Cardiac muscle cell (in vitro differentiated cells and primary cell): ENCODE measurements around the gene SBSN. TPM values are rescaled to one million over a fixed set of nuclear protein-coding genes. Genes with fewer than 3 reads are reported as not detected.

Experiments
- DNase-seq, 2 donors: peaks; one replicate each; pipeline versions ENCODE4 v3.0.0 to v3.0.0-alpha.2; 2010 to 2017; ENCODE audit warnings: low read depth in 1 of 2, low spot score in 1 of 2
- H3K27ac ChIP-seq: fragments of 200-600 bp; sonication (generic); 2 replicates; pipeline ENCODE4 v1.5.1; 2016
- H3K27me3 ChIP-seq: fragments of 200-600 bp; sonication (generic); 2 replicates; pipeline ENCODE4 v1.6.0; 2016; ENCODE audit warnings: control low read depth
- H3K36me3 ChIP-seq: fragments of 200-600 bp; sonication (generic); 2 replicates; pipeline ENCODE4 v1.5.1; 2016; ENCODE audit warnings: control low read depth
- H3K4me1 ChIP-seq: fragments of 200-600 bp; sonication (generic); 2 replicates; pipeline ENCODE4 v1.8.1; 2017; ENCODE audit warnings: low read depth, mild to moderate bottlenecking, mixed run types
- H3K4me3 ChIP-seq: fragments of 200-600 bp; sonication (generic); 2 replicates; pipeline ENCODE4 v1.5.1; 2016; ENCODE audit warnings: mild to moderate bottlenecking
- H3K9me3 ChIP-seq: fragments of 200-600 bp; sonication (generic); 2 replicates; pipeline ENCODE4 v1.5.1; 2017; ENCODE audit warnings: low read depth, mild to moderate bottlenecking, control low read depth
- polyA plus RNA-seq: library from polyadenylated mRNA; unstranded; fragments of >200 nt; fragmentation: Nextera tagmentation; extraction: Ambion mirVana; gene quantifications from 2 replicates; pipeline ENCODE4 v1.2.1, GENCODE V29; 2016
- total RNA-seq: library from RNA; depleted of rRNA; stranded (reverse); fragments of >200 nt; gene quantifications from 2 replicates; pipeline ENCODE4 v1.2.3, GENCODE V29; 2016
- TF ChIP-seq, protein P1 (sequence below): IDR thresholded peaks from 2 replicates; pipeline ENCODE4 v1.5.1; 2012; ENCODE audit warnings: low read depth, mild to moderate bottlenecking, low read length

Gene SBSN
- total and polyA plus RNA-seq, 2 experiments from 2014 or later: 0.15 TPM; not detected in 1

DNA sequence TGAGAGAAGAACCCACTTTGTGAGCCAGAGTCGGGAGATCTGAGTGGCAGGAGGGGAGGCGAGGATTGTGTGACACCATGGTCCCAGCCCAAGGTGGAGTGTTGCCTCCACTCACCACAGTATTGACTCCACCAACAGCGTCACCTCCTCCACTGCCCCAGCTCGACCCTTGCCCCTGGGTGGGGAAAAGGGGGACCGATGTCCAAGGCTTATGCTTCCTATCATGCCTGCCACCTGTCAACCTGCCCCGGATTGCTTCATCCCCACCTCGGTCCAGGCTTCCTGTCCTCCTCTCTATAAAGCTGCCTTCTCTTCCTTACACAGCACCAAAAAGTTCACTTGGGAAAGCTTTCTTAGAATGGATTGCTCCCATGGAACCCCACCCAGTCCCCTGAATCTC is 22.1 kb downstream of the SBSN start:
- Histone ChIP-seq H3K9me3 (no peaks in the 10 kb centered on the region), H3K36me3 (no peaks in the 10 kb centered on the region), H3K27me3 (no peaks in the 10 kb centered on the region), H3K4me1 (peaks cover 11% of the 10 kb centered on the region), H3K27ac (no peak overlapping the region), H3K4me3 (no peak overlapping the region)
- TF ChIP-seq, protein P1, sequence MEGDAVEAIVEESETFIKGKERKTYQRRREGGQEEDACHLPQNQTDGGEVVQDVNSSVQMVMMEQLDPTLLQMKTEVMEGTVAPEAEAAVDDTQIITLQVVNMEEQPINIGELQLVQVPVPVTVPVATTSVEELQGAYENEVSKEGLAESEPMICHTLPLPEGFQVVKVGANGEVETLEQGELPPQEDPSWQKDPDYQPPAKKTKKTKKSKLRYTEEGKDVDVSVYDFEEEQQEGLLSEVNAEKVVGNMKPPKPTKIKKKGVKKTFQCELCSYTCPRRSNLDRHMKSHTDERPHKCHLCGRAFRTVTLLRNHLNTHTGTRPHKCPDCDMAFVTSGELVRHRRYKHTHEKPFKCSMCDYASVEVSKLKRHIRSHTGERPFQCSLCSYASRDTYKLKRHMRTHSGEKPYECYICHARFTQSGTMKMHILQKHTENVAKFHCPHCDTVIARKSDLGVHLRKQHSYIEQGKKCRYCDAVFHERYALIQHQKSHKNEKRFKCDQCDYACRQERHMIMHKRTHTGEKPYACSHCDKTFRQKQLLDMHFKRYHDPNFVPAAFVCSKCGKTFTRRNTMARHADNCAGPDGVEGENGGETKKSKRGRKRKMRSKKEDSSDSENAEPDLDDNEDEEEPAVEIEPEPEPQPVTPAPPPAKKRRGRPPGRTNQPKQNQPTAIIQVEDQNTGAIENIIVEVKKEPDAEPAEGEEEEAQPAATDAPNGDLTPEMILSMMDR: no peak
- DNase-seq: no peak

GRCh38 chr19:35502751-35503150 is 25.4 kb downstream of the SBSN start:
- Histone ChIP-seq H3K9me3 (no peaks in the 10 kb centered on the region), H3K27me3 (no peaks in the 10 kb centered on the region), H3K4me1 (peaks cover 4% of the 10 kb centered on the region), H3K4me3 (no peak overlapping the region), H3K27ac (peak overlapping the region; percentile 81), H3K36me3 (no peaks in the 10 kb centered on the region)
- DNase-seq: peak in 1 of 2 donors; percentile 45
- TF ChIP-seq, protein P1: no peak

GRCh38 chr19:35501684-35502083 is 26.4 kb downstream of the SBSN start:
- DNase-seq: peak in 1 of 2 donors; percentile 53
- TF ChIP-seq, protein P1: no peak
- H3K27me3 ChIP-seq: no peaks in the 10 kb centered on the region
- H3K36me3 ChIP-seq: no peaks in the 10 kb centered on the region
- no peaks in the 10 kb centered on the region for H3K9me3 ChIP-seq
- H3K4me3 ChIP-seq: no peak overlapping the region
- H3K4me1 ChIP-seq: peaks cover 4% of the 10 kb centered on the region
- H3K27ac ChIP-seq: no peak overlapping the region

DNA sequence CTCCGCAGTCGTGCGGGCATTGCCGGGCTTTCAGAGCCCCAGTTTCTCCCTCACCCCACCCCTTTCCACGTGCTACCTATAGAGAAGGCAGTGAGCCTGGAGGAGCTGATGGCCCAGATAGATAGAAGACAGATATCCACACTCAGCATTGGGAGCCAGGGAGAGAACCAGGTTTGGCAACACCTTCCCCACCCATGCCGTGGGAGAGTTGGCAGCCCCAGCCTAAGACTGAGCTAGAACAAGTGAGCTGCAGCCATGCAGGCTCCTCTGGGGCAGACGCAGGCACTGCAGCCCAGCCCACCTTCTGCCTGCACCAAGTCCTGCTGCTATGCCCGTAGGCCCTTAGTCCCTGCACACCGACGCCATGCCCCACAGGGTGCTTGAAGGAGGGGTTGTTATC is 27.5 kb downstream of the SBSN start:
- TF ChIP-seq, protein P1: no peak

DNA sequence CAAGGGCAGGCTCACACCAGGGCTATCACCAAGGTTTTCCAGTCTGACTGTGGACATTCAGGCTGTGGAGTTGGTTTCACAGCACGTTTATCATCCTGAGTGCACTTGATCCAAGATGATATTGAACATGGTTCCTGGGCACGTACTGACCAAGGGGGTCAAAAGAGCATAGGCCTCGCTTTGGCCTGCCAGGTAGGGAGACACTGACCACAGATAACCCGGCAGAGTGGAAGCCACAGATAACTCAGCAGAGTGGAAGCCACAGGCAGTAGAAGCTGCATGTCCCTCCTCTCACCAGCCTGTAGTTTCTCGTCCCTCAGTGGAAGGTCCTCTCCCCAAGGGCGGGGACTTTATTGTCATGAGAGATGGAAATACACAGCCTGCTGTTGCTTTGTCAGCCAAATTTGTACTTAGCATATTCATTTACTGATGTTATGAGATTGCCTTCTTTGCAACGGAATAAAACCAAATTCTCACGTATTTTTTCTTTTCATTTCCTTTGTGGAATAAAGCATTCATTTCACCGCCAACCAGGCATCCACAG is 29.1 kb downstream of the SBSN start:
- TF ChIP-seq, protein P1: no peak
- Histone ChIP-seq H3K9me3 (no peaks in the 10 kb centered on the region), H3K4me3 (no peak overlapping the region), H3K27me3 (no peaks in the 10 kb centered on the region), H3K4me1 (peaks cover 10% of the 10 kb centered on the region), H3K27ac (no peak overlapping the region), H3K36me3 (no peaks in the 10 kb centered on the region)
- no peak for DNase-seq

More for the DNA sequence above, 27.5 kb downstream of the SBSN start:
- Histone ChIP-seq H3K4me3 (no peak overlapping the region), H3K27me3 (no peaks in the 10 kb centered on the region), H3K9me3 (no peaks in the 10 kb centered on the region), H3K36me3 (no peaks in the 10 kb centered on the region), H3K27ac (no peak overlapping the region), H3K4me1 (peaks cover 7% of the 10 kb centered on the region)
- DNase-seq: no peak
